Nucleus accumbens (tissue), 56 donors: ENCODE measurements around the gene OVOL2.

Source experiments
- DNase-seq, 56 donors: peaks; one replicate each; lab custom pipeline; 2025; lab: John Stamatoyannopoulos, UW

The OVOL2 gene

GRCh38 chr20:17992224-17992637 lies 65.5 kb downstream of the OVOL2 start:
- no peak for DNase-seq

- no peak for DNase-seq
Measured at GRCh38 chr20:17990278-17990972, 67.3 kb downstream of the OVOL2 start.

- no peak for DNase-seq
Measured at GRCh38 chr20:17987988-17988387, 69.7 kb downstream of the OVOL2 start.

GRCh38 chr20:17985388-17986018 lies 72.2 kb downstream of the OVOL2 start:
- no peak for DNase-seq

- no peak for DNase-seq
Measured at GRCh38 chr20:17976305-17976704, 81.4 kb downstream of the OVOL2 start.
